ENCODE results near the gene SDK1. TPM values are rescaled to one million over a fixed set of nuclear protein-coding genes. Genes with fewer than 3 reads are reported as not detected.

SDK1 gene
- total and polyA plus RNA-seq, 7 donors = 0.31 to 2.4 (median 1.3) TPM

GRCh38 chr7:4181446-4181845 is 880.4 kb downstream of the SDK1 start:
- Histone ChIP-seq H3K4me1 (no peaks in the 10 kb centered on the region), H3K4me3 (no peak overlapping the region), H3K27ac (no peak overlapping the region), H3K9me3 (no peaks in the 10 kb centered on the region), H3K27me3 (ENCODE audit: insufficient read depth in 3 of 3, low read length in 2 of 3) (no peaks in the 10 kb centered on the region), H3K36me3 (ENCODE audit: insufficient read depth in 1 of 2, low read depth in 1 of 2) (no peaks in the 10 kb centered on the region)
- peak in 1 of 2 donors; percentile 22 for DNase-seq
- 94 to 98% (median 95%) methylated on average over 7 of the region's 7 CpGs for WGBS, 3 donors
- intact Hi-C loops (cut with DNase I) = no loop called here
- no peak for TF ChIP-seq CTCF (IDR thresholded peaks at IDR 0.05)
- ATAC-seq = no peak

DNA sequence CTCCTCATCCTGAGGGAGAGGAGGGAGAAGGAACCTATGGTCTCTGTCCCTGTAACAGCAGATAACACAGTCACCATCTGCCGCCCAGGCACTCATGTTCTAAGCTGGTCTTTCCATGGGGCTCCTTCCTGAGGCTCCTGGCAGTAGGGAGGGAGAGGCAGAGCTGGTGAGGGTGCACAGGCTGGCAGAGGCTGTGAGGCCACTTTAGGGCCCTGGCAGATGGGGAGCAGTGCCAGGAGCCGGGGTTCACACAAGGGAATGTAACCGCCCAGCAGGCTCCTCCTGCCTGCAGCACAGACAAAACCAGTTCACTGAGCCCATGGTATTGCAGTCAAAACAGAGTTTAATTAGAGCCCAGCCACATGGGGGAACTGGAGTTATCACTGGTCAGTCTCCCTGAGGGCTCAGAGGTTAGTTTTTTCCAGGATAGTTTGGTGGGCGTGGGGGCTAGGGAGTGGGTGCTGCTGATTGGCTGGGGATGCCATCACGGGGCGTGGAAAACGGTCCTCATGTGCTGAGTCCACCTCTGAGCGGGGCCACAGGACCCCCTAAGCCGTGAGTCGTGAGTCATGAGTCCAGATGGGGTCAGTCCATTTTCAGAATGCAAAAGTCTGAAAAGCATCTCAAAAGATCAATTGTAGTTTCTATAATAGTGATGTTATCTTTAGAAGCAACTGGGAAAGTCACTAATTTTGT is 881.7 kb downstream of the SDK1 start:
- H3K9me3 ChIP-seq = no peaks in the 10 kb centered on the region
- ATAC-seq (no peak), DNase-seq (peak in 1 of 2 donors; percentile 26)
- no peaks in the 10 kb centered on the region for H3K4me1 ChIP-seq
- TF ChIP-seq CTCF (IDR thresholded peaks at IDR 0.05) = no peak
- H3K36me3 ChIP-seq (ENCODE audit: insufficient read depth in 1 of 2, low read depth in 1 of 2) = no peaks in the 10 kb centered on the region
- H3K27ac ChIP-seq = no peak overlapping the region
- 90 to 96% (median 94%) methylated on average over 10 of the region's 10 CpGs for WGBS, 3 donors
- no peaks in the 10 kb centered on the region for H3K27me3 ChIP-seq (ENCODE audit: insufficient read depth in 3 of 3, low read length in 2 of 3)
- intact Hi-C loops (cut with DNase I) = no loop called here
- no peak overlapping the region for H3K4me3 ChIP-seq

- intact Hi-C loops (cut with DNase I) = no loop called here
- Histone ChIP-seq H3K27me3 (ENCODE audit: insufficient read depth in 3 of 3, low read length in 2 of 3) (no peaks in the 10 kb centered on the region), H3K9me3 (no peaks in the 10 kb centered on the region), H3K36me3 (ENCODE audit: insufficient read depth in 1 of 2, low read depth in 1 of 2) (no peaks in the 10 kb centered on the region), H3K4me1 (no peaks in the 10 kb centered on the region), H3K27ac (no peak overlapping the region), H3K4me3 (no peak overlapping the region)
- TF ChIP-seq CTCF (IDR thresholded peaks at IDR 0.05) = no peak
- 89 to 98% (median 92%) methylated on average over 4 of the region's 4 CpGs for whole genome bisulfite sequencing, 3 donors
- DNase-seq = peak in 1 of 2 donors; percentile 10
- ATAC-seq = no peak
Observed at GRCh38 chr7:4184653-4185052, 883.6 kb downstream of the SDK1 start.

DNA sequence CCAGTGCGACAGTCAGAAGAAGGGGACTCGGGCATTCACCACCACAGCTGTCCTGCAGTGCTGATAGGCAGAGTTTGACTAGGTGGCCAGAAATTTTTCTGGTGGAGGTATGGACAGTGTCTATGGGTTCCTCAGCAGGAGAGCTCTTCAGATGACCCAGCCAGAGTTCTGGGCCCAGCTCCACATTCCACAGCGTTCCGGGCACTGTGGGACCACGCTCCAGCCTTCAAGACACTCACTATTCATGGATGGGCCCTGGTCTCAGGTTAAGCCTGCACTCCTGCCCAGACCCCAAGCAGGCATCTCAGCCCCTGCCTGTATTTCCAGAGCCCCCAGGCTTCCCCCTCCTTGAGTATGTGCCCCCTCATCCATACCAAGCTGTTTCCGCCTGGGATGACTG is 884.1 kb downstream of the SDK1 start:
- TF ChIP-seq CTCF (IDR thresholded peaks at IDR 0.05) = no peak

More for the DNA sequence above, 884.1 kb downstream of the SDK1 start:
- ATAC-seq (no peak), DNase-seq (peak in 1 of 2 donors; percentile 13)
- intact Hi-C loops (cut with DNase I) = no loop called here
- Histone ChIP-seq H3K27me3 (ENCODE audit: insufficient read depth in 3 of 3, low read length in 2 of 3) (no peaks in the 10 kb centered on the region), H3K36me3 (ENCODE audit: insufficient read depth in 1 of 2, low read depth in 1 of 2) (no peaks in the 10 kb centered on the region), H3K4me3 (no peak overlapping the region), H3K27ac (no peak overlapping the region), H3K4me1 (no peaks in the 10 kb centered on the region), H3K9me3 (no peaks in the 10 kb centered on the region)
- WGBS, 3 donors = 95 to 97% (median 97%) methylated on average over 6 of the region's 6 CpGs

Measured in psoas muscle (tissue), 8 donors.